Endothelial cell of umbilical vein (primary cell): ENCODE measurements around the gene GAB2. TPM values are rescaled to one million over a fixed set of nuclear protein-coding genes. Genes with fewer than 3 reads are reported as not detected.

ENCODE experiments used
- BruUV-seq: library from RNA; stranded (reverse); fragments of 400-500 nt; replicated peaks from 2 replicates; lab custom pipeline; 2021; lab: Mats Ljungman, UMichigan
- CTCF ChIA-PET: fragments of 300-600, 350-600 bp; sonication (Branson Sonifier 250); formaldehyde crosslinking; loops from one replicate; lab custom pipeline; 2021; ENCODE audit warnings: antibody characterized with exemption, inconsistent platforms; lab: Charles Lee
- POLR2A ChIA-PET: fragments of 300-600, 350-600 bp; sonication (Branson Sonifier 250); formaldehyde crosslinking; loops from one replicate; lab custom pipeline; 2021; ENCODE audit warnings: antibody characterized with exemption, inconsistent platforms; lab: Charles Lee
- DNase-seq: peaks from one replicate; pipeline ENCODE4 v3.0.0-alpha.2; 2011; ENCODE audit warnings: low read depth, low spot score
- FAIRE-seq: peaks from 2 replicates; lab custom pipeline; 2011; peaks lifted over from hg19 to GRCh38; lab: Jason Lieb, UNC
- H2AFZ ChIP-seq: 2 replicates; pipeline ENCODE4 v1.6.0; 2012; ENCODE audit warnings: low read depth, low read length, control low read depth, inconsistent platforms
- H3K27ac ChIP-seq: 2 replicates; pipeline ENCODE4 v1.5.1; 2011; ENCODE audit warnings: low read depth, mild to moderate bottlenecking, control low read depth, low read length, moderate library complexity; ENCODE audit not compliant: insufficient read depth
- H3K27me3 ChIP-seq, 2 experiments: 2 replicates each; pipeline versions ENCODE4 v1.6.0 to v1.6.1; 2011; ENCODE audit warnings: low read length in 2 of 2, mixed read lengths in 1 of 2; ENCODE audit not compliant: control insufficient read depth in 2 of 2, insufficient read depth in 2 of 2
- H3K36me3 ChIP-seq, 2 experiments: 2 replicates in 1 of 2; 3 replicates in 1 of 2; pipeline ENCODE4 v1.5.1; 2011; ENCODE audit warnings: low read length in 2 of 2, mild to moderate bottlenecking in 1 of 2, moderate library complexity in 1 of 2; ENCODE audit not compliant: control insufficient read depth in 2 of 2, insufficient read depth in 2 of 2; ENCODE audit errors: extremely low read depth in 1 of 2
- H3K4me1 ChIP-seq: 3 replicates; pipeline ENCODE4 v1.5.1; 2011; ENCODE audit warnings: mild to moderate bottlenecking, low read length; ENCODE audit not compliant: control insufficient read depth, insufficient read depth; ENCODE audit errors: extremely low read depth
- H3K4me2 ChIP-seq: 2 replicates; pipeline ENCODE4 v1.6.1; 2011; ENCODE audit warnings: low read length, control low read depth, mixed read lengths; ENCODE audit not compliant: insufficient read depth
- H3K4me3 ChIP-seq, 3 experiments: fragments of 200-600 bp in 1 of 3; sonication (generic), shearing (Covaris generic) in 1 of 3; replicated peaks in 1 of 3; 2 replicates each; pipeline ENCODE4 v1.5.1; 2011 to 2016; ENCODE audit warnings: control low read depth in 3 of 3, low read length in 3 of 3, mild to moderate bottlenecking in 2 of 3, inconsistent platforms in 1 of 3, low read depth in 1 of 3, moderate library complexity in 1 of 3; ENCODE audit not compliant: insufficient read depth in 1 of 3
- H3K79me2 ChIP-seq: 2 replicates; pipeline ENCODE4 v1.6.0; 2012; ENCODE audit warnings: low read length, inconsistent platforms; ENCODE audit not compliant: control insufficient read depth, insufficient read depth
- H3K9ac ChIP-seq: replicated peaks from 2 replicates; pipeline ENCODE3; 2011; ENCODE audit warnings: low read length, control low read depth; ENCODE audit not compliant: insufficient read depth; ENCODE audit errors: extremely low read depth
- H3K9me1 ChIP-seq: replicated peaks from 3 replicates; pipeline ENCODE4 v1.6.0; 2011; ENCODE audit warnings: mild to moderate bottlenecking, low read length; ENCODE audit not compliant: control insufficient read depth, insufficient read depth; ENCODE audit errors: extremely low read depth
- H3K9me3 ChIP-seq: replicated peaks from 2 replicates; pipeline ENCODE4 v1.5.1; 2012; ENCODE audit warnings: low read length, inconsistent platforms; ENCODE audit not compliant: control insufficient read depth, insufficient read depth
- H4K20me1 ChIP-seq: replicated peaks from 2 replicates; pipeline ENCODE3; 2011; ENCODE audit warnings: mild to moderate bottlenecking, low read length; ENCODE audit not compliant: control insufficient read depth, insufficient read depth; ENCODE audit errors: extremely low read depth
- EZH2 ChIP-seq: IDR thresholded peaks from 2 replicates; pipeline ENCODE4 v1.6.1; 2012; ENCODE audit warnings: borderline replicate concordance, low read depth, mild to moderate bottlenecking, moderate library complexity, low read length, inconsistent platforms; ENCODE audit not compliant: severe bottlenecking
- FOS ChIP-seq: IDR thresholded peaks from 2 replicates; pipeline ENCODE4 v1.6.1; 2011; ENCODE audit warnings: mild to moderate bottlenecking, low read length, moderate library complexity, borderline replicate concordance; ENCODE audit not compliant: insufficient read depth
- GATA2 ChIP-seq: IDR thresholded peaks from 2 replicates; pipeline ENCODE4 v1.7.0; 2011; ENCODE audit warnings: low read depth, mild to moderate bottlenecking, moderate library complexity, mixed read lengths, low read length; ENCODE audit not compliant: insufficient read length, insufficient read depth
- JUN ChIP-seq: IDR thresholded peaks from 2 replicates; pipeline ENCODE4 v1.6.1; 2011; ENCODE audit warnings: borderline replicate concordance, low read depth; ENCODE audit not compliant: insufficient read length, insufficient read depth
- MYC ChIP-seq: IDR thresholded peaks from one replicate; pipeline ENCODE4 v1.6.1; 2011; ENCODE audit warnings: mild to moderate bottlenecking, low read depth, low read length
- POLR2A ChIP-seq: IDR thresholded peaks from 2 replicates; pipeline ENCODE4 v1.6.1; 2012; ENCODE audit warnings: low read depth, mild to moderate bottlenecking, control low read depth, low read length
- POLR2AphosphoS5 ChIP-seq: IDR thresholded peaks from 2 replicates; pipeline ENCODE4 v1.6.1; 2012; ENCODE audit warnings: low read depth, mild to moderate bottlenecking, control low read depth, low read length, moderate library complexity; ENCODE audit not compliant: insufficient read depth
- dilution Hi-C: fragments of 300-500 bp; cut with MboI; formaldehyde crosslinking; loops from one replicate; pipeline ENCODE4 v1.15.0; 2019; ENCODE audit warnings: low sequenced_read_pairs; ENCODE audit not compliant: extremely low pct_ligation_motif_present
- intact Hi-C: fragments of 100-400 bp; cut with micrococcal nuclease; formaldehyde crosslinking; loops from one replicate; pipeline ENCODE4 v1.10.0; 2022
- polyA plus RNA-seq, 4 experiments: library from polyadenylated mRNA; depleted of rRNA in 3 of 4; stranded (reverse) in 3 of 4; unstranded in 1 of 4; fragments of >200 nt; gene quantifications; 2 replicates each; pipeline versions ENCODE4 v1.2.1 to v1.2.3, GENCODE V29; 2011 to 2012; ENCODE audit warnings: missing spikeins in 1 of 4
- total RNA-seq: library from RNA; stranded (reverse); gene quantifications from 2 replicates; pipeline ENCODE4 v1.2.3, GENCODE V29; 2021
- TF ChIP-seq, protein P1 (sequence below): IDR thresholded peaks from 2 replicates; pipeline ENCODE4 v1.6.1; 2011; ENCODE audit not compliant: insufficient read depth, insufficient read length
- TF ChIP-seq, protein P2 (sequence below), 2 donors: IDR thresholded peaks; 1 replicate in 1 of 2; 2 replicates in 1 of 2; pipeline ENCODE4 v1.5.1; 2011; ENCODE audit warnings: low read length in 2 of 2, mild to moderate bottlenecking in 2 of 2, moderate library complexity in 2 of 2, control low read depth in 1 of 2, inconsistent platforms in 1 of 2, low read depth in 1 of 2; ENCODE audit not compliant: insufficient read depth in 1 of 2; ENCODE audit errors: extremely low read depth in 1 of 2

The GAB2 gene
- total and polyA plus RNA-seq, 2 donors (not counting 3 experiments of a cell fraction or from before 2014, with no cell fraction given), result 19.6 to 39.6 TPM

DNA sequence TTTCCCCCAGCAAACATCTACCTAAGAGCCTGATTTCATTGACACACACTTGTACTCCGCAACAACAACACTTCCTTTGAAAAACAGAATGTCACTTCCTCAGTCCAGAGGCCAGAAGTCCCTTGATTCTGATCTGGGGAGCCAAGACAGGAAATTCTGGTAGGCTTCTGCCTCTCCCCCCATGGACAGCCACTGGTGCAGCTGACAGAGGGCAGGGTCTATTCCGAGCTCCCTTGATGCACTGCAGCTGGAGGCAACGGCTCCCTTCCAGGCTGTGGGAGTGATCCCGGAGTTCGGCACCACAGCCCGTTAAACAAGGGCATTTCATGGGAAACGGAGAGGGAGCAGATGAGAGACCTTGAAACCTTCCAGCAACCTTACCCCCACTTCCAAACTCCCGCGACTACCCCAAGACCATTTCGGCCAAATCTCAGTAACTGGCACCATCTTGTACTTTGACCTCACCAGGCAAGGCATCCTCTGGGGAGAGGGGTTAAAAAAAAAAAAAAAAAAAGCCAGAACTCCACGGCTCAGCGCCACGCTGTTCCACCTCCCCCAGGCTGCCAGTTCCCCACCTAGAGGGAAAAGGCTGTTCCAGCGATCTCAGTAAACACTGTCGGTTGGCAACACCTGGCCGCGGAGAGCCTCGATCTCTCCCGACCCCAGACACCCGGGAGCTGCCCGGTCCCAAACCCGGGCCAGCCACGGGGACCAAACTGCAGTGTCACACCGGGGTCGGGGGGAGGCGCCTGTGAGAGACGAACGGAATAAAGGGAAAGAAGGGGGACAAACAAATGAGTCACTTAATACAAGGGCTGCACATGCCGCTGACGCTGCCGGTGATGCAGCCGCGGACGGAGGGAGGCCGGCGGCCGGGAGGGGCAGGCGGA lies 1.1 kb downstream of the GAB2 start:
- POLR2A ChIA-PET, result interaction anchor here (0.9 to 1.9 kb wide), 4 partner anchors 13 to 148 kb away, joined by 3 to 10 read pairs (median 5); no protein-coding TSS in a partner anchor

More for the DNA sequence above, 1.1 kb downstream of the GAB2 start:
- peaks cover 39% of the 10 kb centered on the region for H3K79me2 ChIP-seq
- no peaks in the 10 kb centered on the region for H3K27me3 ChIP-seq
- intact Hi-C loops, result loop anchor here (1.0 to 5.0 kb wide), 7 partner anchors 64 to 594 kb away; partner anchors contain the start of genes AAMDC, ALG8, KCTD21 and NDUFC2
- CTCF ChIA-PET, result interaction anchor here (0.7 to 8.8 kb wide), 13 partner anchors 9 to 189 kb away, joined by 3 to 190 read pairs (median 6); no protein-coding TSS in a partner anchor
- H2AFZ ChIP-seq, result peak overlapping the region; percentile 38
- H3K4me1 ChIP-seq, result peaks cover 46% of the 10 kb centered on the region
- BruUV-seq, result TSS peak; percentile 45
- DNase-seq, result peak; percentile 91
- H3K36me3 ChIP-seq, result no peaks in the 10 kb centered on the region
- H4K20me1 ChIP-seq, result no peaks in the 10 kb centered on the region
- peak overlapping the region; percentile 91 for H3K27ac ChIP-seq
- TF ChIP-seq, protein P1, sequence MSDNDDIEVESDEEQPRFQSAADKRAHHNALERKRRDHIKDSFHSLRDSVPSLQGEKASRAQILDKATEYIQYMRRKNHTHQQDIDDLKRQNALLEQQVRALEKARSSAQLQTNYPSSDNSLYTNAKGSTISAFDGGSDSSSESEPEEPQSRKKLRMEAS, result no peak
- TF ChIP-seq GATA2, result peak; percentile 91
- TF ChIP-seq JUN, result peak; percentile 42
- no peak for TF ChIP-seq EZH2
- TF ChIP-seq FOS, result peak; percentile 81
- TF ChIP-seq POLR2A, result peak; percentile 58
- TF ChIP-seq, protein P2, sequence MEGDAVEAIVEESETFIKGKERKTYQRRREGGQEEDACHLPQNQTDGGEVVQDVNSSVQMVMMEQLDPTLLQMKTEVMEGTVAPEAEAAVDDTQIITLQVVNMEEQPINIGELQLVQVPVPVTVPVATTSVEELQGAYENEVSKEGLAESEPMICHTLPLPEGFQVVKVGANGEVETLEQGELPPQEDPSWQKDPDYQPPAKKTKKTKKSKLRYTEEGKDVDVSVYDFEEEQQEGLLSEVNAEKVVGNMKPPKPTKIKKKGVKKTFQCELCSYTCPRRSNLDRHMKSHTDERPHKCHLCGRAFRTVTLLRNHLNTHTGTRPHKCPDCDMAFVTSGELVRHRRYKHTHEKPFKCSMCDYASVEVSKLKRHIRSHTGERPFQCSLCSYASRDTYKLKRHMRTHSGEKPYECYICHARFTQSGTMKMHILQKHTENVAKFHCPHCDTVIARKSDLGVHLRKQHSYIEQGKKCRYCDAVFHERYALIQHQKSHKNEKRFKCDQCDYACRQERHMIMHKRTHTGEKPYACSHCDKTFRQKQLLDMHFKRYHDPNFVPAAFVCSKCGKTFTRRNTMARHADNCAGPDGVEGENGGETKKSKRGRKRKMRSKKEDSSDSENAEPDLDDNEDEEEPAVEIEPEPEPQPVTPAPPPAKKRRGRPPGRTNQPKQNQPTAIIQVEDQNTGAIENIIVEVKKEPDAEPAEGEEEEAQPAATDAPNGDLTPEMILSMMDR (IDR thresholded peaks at IDR 0.05; ENCODE audit: extremely low read depth in 1 of 2, insufficient read depth in 1 of 2, low read depth in 1 of 2, low read length in 2 of 2), result peak; percentile 28 to 59
- peak; percentile 25 for TF ChIP-seq MYC
- peak; percentile 87 for TF ChIP-seq POLR2AphosphoS5
- H3K4me2 ChIP-seq, result peak overlapping the region; percentile 89
- no peaks in the 10 kb centered on the region for H3K9me3 ChIP-seq
- peak overlapping the region; percentile 99 for H3K9ac ChIP-seq
- peak overlapping the region; percentile 40 to 91 (median 75) for H3K4me3 ChIP-seq
- dilution Hi-C loops, result no loop called here
- peak; percentile 97 for FAIRE-seq
- no peaks in the 10 kb centered on the region for H3K9me1 ChIP-seq
